Breast epithelium (tissue), 4 donors: ENCODE measurements around the gene BTBD19. TPM values are rescaled to one million over a fixed set of nuclear protein-coding genes. Genes with fewer than 3 reads are reported as not detected.

Experiments used
- DNase-seq, 2 donors: peaks; one replicate each; pipeline ENCODE4 v3.0.0-alpha.2; 2019; ENCODE audit warnings: low spot score in 2 of 2
- H3K27ac ChIP-seq, 2 donors: fragments of 200-600 bp; sonication (generic) in 1 of 2; one replicate each; pipeline ENCODE4 v1.5.1; 2016 to 2019; ENCODE audit warnings: mild to moderate bottlenecking in 1 of 2
- H3K27me3 ChIP-seq, 2 donors: fragments of 200-600 bp; sonication (generic) in 1 of 2; one replicate each; pipeline versions ENCODE4 v1.5.1 to v1.6.0; 2017 to 2019; ENCODE audit warnings: control low read depth in 1 of 2, mild to moderate bottlenecking in 1 of 2
- H3K36me3 ChIP-seq: fragments of 200-600 bp; one replicate; pipeline ENCODE4 v1.5.1; 2019
- H3K4me1 ChIP-seq, 2 donors: fragments of 200-600 bp; sonication (generic); one replicate each; pipeline ENCODE4 v1.5.1; 2016 to 2019; ENCODE audit warnings: control low read depth in 1 of 2
- H3K4me3 ChIP-seq, 3 donors: fragments of 200-600 bp; sonication (generic); 1 replicate in 2 of 3; 2 replicates in 1 of 3; pipeline ENCODE4 v1.5.1; 2016 to 2019; ENCODE audit warnings: mild to moderate bottlenecking in 3 of 3, moderate library complexity in 2 of 3
- H3K9me3 ChIP-seq, 2 donors: fragments of 200-600 bp; sonication (generic) in 1 of 2; one replicate each; pipeline ENCODE4 v1.5.1; 2016 to 2019; ENCODE audit warnings: control low read depth in 1 of 2
- CTCF ChIP-seq, 3 donors: fragments of 450-650 bp; IDR thresholded peaks; one replicate each; pipeline ENCODE4 v1.5.1; 2016 to 2017; ENCODE audit warnings: antibody characterized with exemption in 3 of 3, mild to moderate bottlenecking in 3 of 3, moderate library complexity in 3 of 3
- POLR2A ChIP-seq: fragments of 450-650 bp; IDR thresholded peaks from one replicate; pipeline ENCODE4 v1.6.1; 2016; ENCODE audit warnings: antibody characterized with exemption, mild to moderate bottlenecking, moderate library complexity
- POLR2AphosphoS5 ChIP-seq, 3 donors: sonication (generic); formaldehyde crosslinking; IDR thresholded peaks; one replicate each; pipeline ENCODE4 v1.6.1; 2017; ENCODE audit warnings: antibody characterized with exemption in 3 of 3
- intact Hi-C: fragments of 100-400 bp; cut with DNase I; formaldehyde crosslinking; loops from one replicate; pipeline ENCODE4 v1.15.1; 2023; ENCODE audit warnings: low total_unique reads
- total RNA-seq, 3 donors: library from RNA; depleted of rRNA; stranded (reverse); fragments of >200 nt; gene quantifications; one replicate each; pipeline ENCODE4 v1.1.0, GENCODE V29; 2016

Gene BTBD19
- total RNA-seq, 3 donors from 2014 or later: 3.8 to 7.0 (median 6.9) TPM

GRCh38 chr1:44785029-44785380 is 23.3 kb upstream of the BTBD19 start:
- TF ChIP-seq POLR2AphosphoS5 (IDR thresholded peaks at IDR 0.05) (no peak), POLR2A (no peak), CTCF (IDR thresholded peaks at IDR 0.05) (no peak)
- Histone ChIP-seq H3K9me3 (no peaks in the 10 kb centered on the region), H3K4me1 (peaks cover 0 to 12% of the 10 kb centered on the region in 2 donors), H3K36me3 (no peaks in the 10 kb centered on the region), H3K27ac (no peak overlapping the region), H3K4me3 (peak overlapping the region in 2 of 3 donors; percentile 57 to 68), H3K27me3 (no peaks in the 10 kb centered on the region)
- intact Hi-C loops: no loop called here
- no peak for DNase-seq

- no peak for TF ChIP-seq POLR2AphosphoS5 (IDR thresholded peaks at IDR 0.05)
- no peak for TF ChIP-seq POLR2A
- no peak for TF ChIP-seq CTCF (IDR thresholded peaks at IDR 0.05)
- Histone ChIP-seq H3K4me3 (peak overlapping the region; percentile 44 to 69 (median 57)), H3K4me1 (peaks cover 0 to 12% of the 10 kb centered on the region in 2 donors), H3K27ac (peak overlapping the region; percentile 70 to 77), H3K27me3 (no peaks in the 10 kb centered on the region), H3K36me3 (no peaks in the 10 kb centered on the region), H3K9me3 (no peaks in the 10 kb centered on the region)
- intact Hi-C loops: no loop called here
- DNase-seq: no peak
Measured at GRCh38 chr1:44785501-44786137, 22.7 kb upstream of the BTBD19 start.

- no peaks in the 10 kb centered on the region for H3K36me3 ChIP-seq
- no peaks in the 10 kb centered on the region for H3K9me3 ChIP-seq
- peak overlapping the region; percentile 70 to 77 for H3K27ac ChIP-seq
- peaks cover 0 to 12% of the 10 kb centered on the region in 2 donors for H3K4me1 ChIP-seq
- no peak for DNase-seq
- peak overlapping the region; percentile 44 to 69 (median 57) for H3K4me3 ChIP-seq
- no peaks in the 10 kb centered on the region for H3K27me3 ChIP-seq
- intact Hi-C loops: no loop called here
- no peak for TF ChIP-seq POLR2A
- peak; percentile 99 to 100 (median 99) for TF ChIP-seq CTCF (IDR thresholded peaks at IDR 0.05)
- TF ChIP-seq POLR2AphosphoS5 (IDR thresholded peaks at IDR 0.05): peak in 1 of 3 donors; percentile 40
Measured at GRCh38 chr1:44786138-44786840, 22.0 kb upstream of the BTBD19 start.

GRCh38 chr1:44786841-44787426 is 21.4 kb upstream of the BTBD19 start:
- Histone ChIP-seq H3K4me3 (peak overlapping the region in 2 of 3 donors; percentile 57 to 69), H3K27me3 (no peaks in the 10 kb centered on the region), H3K27ac (peak overlapping the region; percentile 70 to 77), H3K36me3 (no peaks in the 10 kb centered on the region), H3K4me1 (peaks cover 0 to 12% of the 10 kb centered on the region in 2 donors), H3K9me3 (no peaks in the 10 kb centered on the region)
- TF ChIP-seq CTCF (IDR thresholded peaks at IDR 0.05): no peak
- no peak for TF ChIP-seq POLR2AphosphoS5 (IDR thresholded peaks at IDR 0.05)
- TF ChIP-seq POLR2A: no peak
- intact Hi-C loops: no loop called here
- no peak for DNase-seq

GRCh38 chr1:44787506-44787905 is 20.8 kb upstream of the BTBD19 start:
- no peak for TF ChIP-seq POLR2AphosphoS5 (IDR thresholded peaks at IDR 0.05)
- TF ChIP-seq CTCF (IDR thresholded peaks at IDR 0.05): no peak
- no peak for TF ChIP-seq POLR2A
- no peaks in the 10 kb centered on the region for H3K36me3 ChIP-seq
- no peaks in the 10 kb centered on the region for H3K27me3 ChIP-seq
- intact Hi-C loops: no loop called here
- no peak overlapping the region for H3K27ac ChIP-seq
- no peaks in the 10 kb centered on the region for H3K9me3 ChIP-seq
- H3K4me3 ChIP-seq: no peak overlapping the region
- H3K4me1 ChIP-seq: peaks cover 0 to 12% of the 10 kb centered on the region in 2 donors
- no peak for DNase-seq
